ENCODE results near the gene PCDHGA10. TPM values are rescaled to one million over a fixed set of nuclear protein-coding genes. Genes with fewer than 3 reads are reported as not detected.

PCDHGA10 gene
- total and polyA plus RNA-seq, 12 donors = 0.64 to 9.7 (median 7.1) TPM

GRCh38 chr5:141419074-141419880 is 6.5 kb downstream of the PCDHGA10 start:
- no peaks in the 10 kb centered on the region for H3K4me1 ChIP-seq (replicated peaks in 1 of 2)
- peaks cover 0 to 75% (median 17%) of the 10 kb centered on the region in 3 donors for H3K9me3 ChIP-seq (replicated peaks in 1 of 3)
- H3K36me3 ChIP-seq (replicated peaks in 1 of 2) = no peaks in the 10 kb centered on the region
- H3K27ac ChIP-seq = no peak overlapping the region
- no peaks in the 10 kb centered on the region for H3K27me3 ChIP-seq
- TF ChIP-seq CTCF (IDR thresholded peaks at IDR 0.05) (no peak), POLR2A (IDR thresholded peaks at IDR 0.05) (no peak)
- DNase-seq = no peak
- intact Hi-C loops (cut with DNase I) = loop anchor here (10.0 kb wide), 4 partner anchors 104 to 194 kb away; partner anchors contain the start of gene PCDHB14 (in 1 of the 2)
- WGBS, 4 donors = 24 to 44% (median 28%) methylated on average over 38 to 74 of the region's 74 CpGs
- peak overlapping the region in 1 of 4 donors; percentile 4 for H3K4me3 ChIP-seq

- no peaks in the 10 kb centered on the region for H3K27me3 ChIP-seq
- no peaks in the 10 kb centered on the region for H3K36me3 ChIP-seq (replicated peaks in 1 of 2)
- no peaks in the 10 kb centered on the region for H3K4me1 ChIP-seq (replicated peaks in 1 of 2)
- intact Hi-C loops (cut with DNase I) = loop anchor here in 1 of 2 donors (10.0 kb wide), 1 partner anchor 104 kb away; no protein-coding TSS in a partner anchor
- 8 to 13% (median 10%) methylated on average over 30 to 42 of the region's 42 CpGs for WGBS, 4 donors
- TF ChIP-seq CTCF (IDR thresholded peaks at IDR 0.05) (peak in 5 of 6 experiments; percentile 15 to 41 (median 37)), POLR2A (IDR thresholded peaks at IDR 0.05) (no peak)
- H3K9me3 ChIP-seq (replicated peaks in 1 of 3) = peaks cover 0 to 86% (median 26%) of the 10 kb centered on the region in 3 donors
- H3K27ac ChIP-seq = no peak within 1 kb of the TSS
- peak in 1 of 7 donors; percentile 31 for DNase-seq
- H3K4me3 ChIP-seq = peak within 1 kb of the TSS in 1 of 4 donors; percentile 40
Observed at GRCh38 chr5:141420855-141421488, 8.2 kb downstream of the PCDHGA10 start, which contains the start of gene PCDHGA11. PCDHGA11 (plus strand) TSS chr5:141421051; CDS start chr5:141421228, 177 bp downstream.

- peaks cover 0 to 86% (median 26%) of the 10 kb centered on the region in 3 donors for H3K9me3 ChIP-seq (replicated peaks in 1 of 3)
- DNase-seq = no peak
- H3K36me3 ChIP-seq (replicated peaks in 1 of 2) = no peaks in the 10 kb centered on the region
- no peaks in the 10 kb centered on the region for H3K27me3 ChIP-seq
- 7 to 8% (median 7%) methylated on average over 10 to 13 of the region's 13 CpGs for WGBS, 4 donors
- H3K4me1 ChIP-seq (replicated peaks in 1 of 2) = no peaks in the 10 kb centered on the region
- intact Hi-C loops (cut with DNase I) = loop anchor here in 1 of 2 donors (10.0 kb wide), 1 partner anchor 103 kb away; no protein-coding TSS in a partner anchor
- H3K4me3 ChIP-seq = peak overlapping the region in 1 of 4 donors; percentile 40
- H3K27ac ChIP-seq = no peak overlapping the region
- TF ChIP-seq CTCF (IDR thresholded peaks at IDR 0.05) (no peak), POLR2A (IDR thresholded peaks at IDR 0.05) (no peak)
Observed at GRCh38 chr5:141421489-141421855, 8.7 kb downstream of the PCDHGA10 start.

GRCh38 chr5:141422742-141423291 is 10.0 kb downstream of the PCDHGA10 start:
- H3K27me3 ChIP-seq = no peaks in the 10 kb centered on the region
- WGBS, 4 donors = 17 to 28% (median 20%) methylated on average over 1 to 42 of the region's 42 CpGs
- intact Hi-C loops (cut with DNase I) = loop anchor here in 1 of 2 donors (10.0 kb wide), 1 partner anchor 102 kb away; no protein-coding TSS in a partner anchor

More at GRCh38 chr5:141422742-141423291, 10.0 kb downstream of the PCDHGA10 start:
- H3K4me3 ChIP-seq = no peak overlapping the region
- peaks cover 0 to 96% (median 26%) of the 10 kb centered on the region in 3 donors for H3K9me3 ChIP-seq (replicated peaks in 1 of 3)
- no peaks in the 10 kb centered on the region for H3K36me3 ChIP-seq (replicated peaks in 1 of 2)
- TF ChIP-seq POLR2A (IDR thresholded peaks at IDR 0.05) = no peak
- TF ChIP-seq CTCF (IDR thresholded peaks at IDR 0.05) = no peak
- no peaks in the 10 kb centered on the region for H3K4me1 ChIP-seq (replicated peaks in 1 of 2)
- no peak for DNase-seq
- H3K27ac ChIP-seq = no peak overlapping the region
